K562 (cell line): ENCODE measurements around the gene UCHL1.

Experiments used
- FIP1L1 ChIP-seq: fragments of 200-400 bp; formaldehyde crosslinking; IDR thresholded peaks from 2 replicates; pipeline ENCODE4 v1.6.1; 2018; ENCODE audit warnings: mild to moderate bottlenecking, low read depth, low read length; ENCODE audit not compliant: poor library complexity, severe bottlenecking
- GATAD2A ChIP-seq: fragments of 450-650 bp; IDR thresholded peaks from 2 replicates; pipeline ENCODE4 v1.6.1; 2017
- JUNB ChIP-seq: fragments of 450-650 bp; formaldehyde crosslinking; conservative IDR thresholded peaks from 2 replicates; pipeline ENCODE4 v1.4.0; 2020; ENCODE audit warnings: mild to moderate bottlenecking
- RB1 ChIP-seq: fragments of 450-650 bp; IDR thresholded peaks from 2 replicates; pipeline ENCODE4 v1.6.1; 2017; ENCODE audit warnings: low read depth, mild to moderate bottlenecking
- RFX5 ChIP-seq: IDR thresholded peaks from 2 replicates; pipeline ENCODE4 v1.6.1; 2011; ENCODE audit warnings: low read depth, mild to moderate bottlenecking, improper control_type of control experiment, low read length
- RFX7 ChIP-seq: fragments of 250-450 bp; sonication (Bioruptor Pico); IDR thresholded peaks from 2 replicates; pipeline ENCODE4 v1.5.1; 2021; ENCODE audit warnings: mild to moderate bottlenecking

GRCh38 chr4:41232856-41233255 lies 23.9 kb upstream of the UCHL1 start:
- TF ChIP-seq JUNB (CRISPR knock-in tag) (no peak), RB1 (no peak), RFX7 (CRISPR knock-in tag) (no peak), FIP1L1 (no peak), RFX5 (no peak), GATAD2A (no peak)
